SK-N-SH (cell line): ENCODE results near the gene EXOC7.

ENCODE experiments used
- CTCF ChIP-seq: fragments of 200-600 bp; sonication (generic); IDR thresholded peaks from 2 replicates; pipeline ENCODE4 v1.6.1; 2017; ENCODE audit warnings: antibody characterized with exemption, mild to moderate bottlenecking, moderate library complexity
- EP300 ChIP-seq, 2 experiments: IDR thresholded peaks; 2 replicates each; pipeline versions ENCODE4 v1.4.0 to v1.6.1; 2012; ENCODE audit warnings: borderline replicate concordance in 1 of 2, low read depth in 1 of 2, low read length in 1 of 2
- FOSL2 ChIP-seq: IDR thresholded peaks from 2 replicates; pipeline ENCODE4 v1.4.0; 2012; ENCODE audit warnings: low read depth, mild to moderate bottlenecking, moderate library complexity, borderline replicate concordance
- NRF1 ChIP-seq: IDR thresholded peaks from 2 replicates; pipeline ENCODE4 v1.6.1; 2012; ENCODE audit warnings: low read depth, mild to moderate bottlenecking, low read length
- POLR2AphosphoS5 ChIP-seq: IDR thresholded peaks from 2 replicates; pipeline ENCODE4 v1.6.1; 2012; ENCODE audit warnings: low read depth, low read length

- TF ChIP-seq POLR2AphosphoS5, result no peak
- TF ChIP-seq NRF1, result no peak
- no peak for TF ChIP-seq CTCF
- no peak for TF ChIP-seq FOSL2
- no peak for TF ChIP-seq EP300 (IDR thresholded peaks at IDR 0.05; ENCODE audit: borderline replicate concordance in 1 of 2, low read depth in 1 of 2, low read length in 1 of 2)
Measured at GRCh38 chr17:76085066-76085730, 18.4 kb downstream of the EXOC7 start.
